GM18951 (cell line): ENCODE results near the gene RIMBP2.
"Not testable (repeated sequence)": the region's sequence is repeated elsewhere in the genome, so short reads cannot be mapped to it uniquely, and the experiment has no call there.

Experiments
- POLR2A ChIP-seq: IDR thresholded peaks from 4 replicates; pipeline ENCODE4 v1.6.1; 2011; ENCODE audit warnings: mild to moderate bottlenecking; ENCODE audit not compliant: insufficient read length, insufficient read depth; ENCODE audit errors: extremely low read depth
- in situ Hi-C: fragments of 300-500 bp; cut with MboI; formaldehyde crosslinking; loops from one replicate; pipeline ENCODE4 v1.12.0; 2022; ENCODE audit warnings: low sequenced_read_pairs, mixed read lengths, inconsistent platforms; ENCODE audit not compliant: unreplicated experiment

RIMBP2 gene

GRCh38 chr12:130658145-130658911 is 57.8 kb downstream of the RIMBP2 start:
- TF ChIP-seq POLR2A = no peak
- in situ Hi-C loops = no loop called here

GRCh38 chr12:130656411-130656810 is 59.7 kb downstream of the RIMBP2 start:
- in situ Hi-C loops = no loop called here
- TF ChIP-seq POLR2A = no peak

GRCh38 chr12:130655881-130656280 is 60.2 kb downstream of the RIMBP2 start:
- TF ChIP-seq POLR2A = no peak
- in situ Hi-C loops = no loop called here

GRCh38 chr12:130655010-130655409 is 61.1 kb downstream of the RIMBP2 start:
- no peak for TF ChIP-seq POLR2A
- in situ Hi-C loops = no loop called here

GRCh38 chr12:130651188-130651959 is 64.7 kb downstream of the RIMBP2 start:
- no peak for TF ChIP-seq POLR2A
- in situ Hi-C loops = no loop called here

GRCh38 chr12:130650131-130650530 is 66.0 kb downstream of the RIMBP2 start:
- in situ Hi-C loops = no loop called here

GRCh38 chr12:130649101-130650045 is 66.7 kb downstream of the RIMBP2 start:
- in situ Hi-C loops = no loop called here
- no peak for TF ChIP-seq POLR2A

More at GRCh38 chr12:130650131-130650530, 66.0 kb downstream of the RIMBP2 start:
- no peak for TF ChIP-seq POLR2A

- TF ChIP-seq POLR2A = no peak
- in situ Hi-C loops = no loop called here
Observed at GRCh38 chr12:130647814-130648213, 68.3 kb downstream of the RIMBP2 start.

- no peak for TF ChIP-seq POLR2A
- in situ Hi-C loops = no loop called here
Observed at GRCh38 chr12:130646716-130647370, 69.3 kb downstream of the RIMBP2 start.

GRCh38 chr12:130646191-130646590 is 69.9 kb downstream of the RIMBP2 start:
- in situ Hi-C loops = not testable (repeated sequence)

GRCh38 chr12:130645751-130646150 is 70.3 kb downstream of the RIMBP2 start:
- TF ChIP-seq POLR2A = no peak
- in situ Hi-C loops = no loop called here

GRCh38 chr12:130644566-130644965 is 71.5 kb downstream of the RIMBP2 start:
- in situ Hi-C loops = no loop called here
- no peak for TF ChIP-seq POLR2A

- in situ Hi-C loops = no loop called here
- TF ChIP-seq POLR2A = no peak
Observed at GRCh38 chr12:130644146-130644545, 72.0 kb downstream of the RIMBP2 start.

- no peak for TF ChIP-seq POLR2A
- in situ Hi-C loops = no loop called here
Observed at GRCh38 chr12:130642856-130643255, 73.2 kb downstream of the RIMBP2 start.
